Astrocyte of the cerebellum (primary cell): ENCODE measurements around the gene C12orf42.

Experiments used
- DNase-seq: peaks from one replicate; pipeline ENCODE4 v3.0.0-alpha.2; 2011; ENCODE audit warnings: low read depth
- H3K4me3 ChIP-seq: 2 replicates; pipeline ENCODE4 v1.5.1; 2011; ENCODE audit warnings: mild to moderate bottlenecking, low read depth, low read length, moderate library complexity
- in situ Hi-C: cut with HindIII; loops from 2 replicates; pipeline ENCODE4 v1.10.0; 2017; ENCODE audit warnings: low sequenced_read_pairs
- TF ChIP-seq, protein P1 (sequence below): IDR thresholded peaks from 2 replicates; pipeline ENCODE4 v1.5.1; 2012; ENCODE audit warnings: low read length, low read depth, moderate library complexity, mild to moderate bottlenecking; ENCODE audit errors: missing control alignments

The C12orf42 gene

DNA sequence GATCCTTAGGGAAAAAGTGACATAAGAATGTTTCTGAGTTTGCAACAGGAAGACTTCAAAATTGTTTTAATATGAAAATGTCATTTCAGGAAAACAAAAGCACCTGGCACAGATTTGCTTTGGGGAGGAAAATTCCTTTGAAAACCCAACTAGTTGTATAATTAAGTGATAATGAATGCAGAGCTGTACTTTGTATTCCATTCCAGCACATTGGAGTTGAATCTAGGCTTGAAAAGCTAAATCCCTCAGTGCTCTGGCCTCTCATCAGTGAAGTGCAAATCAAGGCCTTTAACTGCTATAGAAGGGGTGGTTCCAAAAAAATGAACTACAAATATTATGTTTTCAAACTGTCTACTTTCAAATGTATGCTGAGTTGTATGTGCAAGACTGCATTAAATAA is 19.6 kb upstream of the C12orf42 start:
- no peak overlapping the region for H3K4me3 ChIP-seq
- TF ChIP-seq, protein P1, sequence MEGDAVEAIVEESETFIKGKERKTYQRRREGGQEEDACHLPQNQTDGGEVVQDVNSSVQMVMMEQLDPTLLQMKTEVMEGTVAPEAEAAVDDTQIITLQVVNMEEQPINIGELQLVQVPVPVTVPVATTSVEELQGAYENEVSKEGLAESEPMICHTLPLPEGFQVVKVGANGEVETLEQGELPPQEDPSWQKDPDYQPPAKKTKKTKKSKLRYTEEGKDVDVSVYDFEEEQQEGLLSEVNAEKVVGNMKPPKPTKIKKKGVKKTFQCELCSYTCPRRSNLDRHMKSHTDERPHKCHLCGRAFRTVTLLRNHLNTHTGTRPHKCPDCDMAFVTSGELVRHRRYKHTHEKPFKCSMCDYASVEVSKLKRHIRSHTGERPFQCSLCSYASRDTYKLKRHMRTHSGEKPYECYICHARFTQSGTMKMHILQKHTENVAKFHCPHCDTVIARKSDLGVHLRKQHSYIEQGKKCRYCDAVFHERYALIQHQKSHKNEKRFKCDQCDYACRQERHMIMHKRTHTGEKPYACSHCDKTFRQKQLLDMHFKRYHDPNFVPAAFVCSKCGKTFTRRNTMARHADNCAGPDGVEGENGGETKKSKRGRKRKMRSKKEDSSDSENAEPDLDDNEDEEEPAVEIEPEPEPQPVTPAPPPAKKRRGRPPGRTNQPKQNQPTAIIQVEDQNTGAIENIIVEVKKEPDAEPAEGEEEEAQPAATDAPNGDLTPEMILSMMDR = no peak
- DNase-seq = no peak
- in situ Hi-C loops = no loop called here

DNA sequence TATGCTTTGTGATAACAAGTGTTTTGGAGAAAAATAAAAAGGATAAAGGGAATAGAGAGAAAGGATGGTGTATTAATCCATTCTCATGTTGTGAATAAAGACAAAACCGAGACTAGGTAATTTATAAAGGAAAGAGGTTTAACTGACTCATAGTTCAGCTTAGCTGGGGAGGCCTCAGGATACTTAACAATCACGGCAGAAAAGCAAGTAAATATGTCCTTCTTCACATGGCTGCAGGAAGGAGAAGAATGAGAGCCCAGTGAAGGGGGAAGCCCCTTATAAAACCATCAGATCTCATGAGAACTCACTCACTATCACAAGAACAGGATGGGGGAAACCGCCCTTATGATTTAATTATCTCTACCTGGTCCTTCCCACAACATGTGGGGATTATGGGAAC is 18.1 kb upstream of the C12orf42 start:
- H3K4me3 ChIP-seq = no peak overlapping the region
- TF ChIP-seq, protein P1 = no peak
- in situ Hi-C loops = no loop called here
- DNase-seq = no peak

DNA sequence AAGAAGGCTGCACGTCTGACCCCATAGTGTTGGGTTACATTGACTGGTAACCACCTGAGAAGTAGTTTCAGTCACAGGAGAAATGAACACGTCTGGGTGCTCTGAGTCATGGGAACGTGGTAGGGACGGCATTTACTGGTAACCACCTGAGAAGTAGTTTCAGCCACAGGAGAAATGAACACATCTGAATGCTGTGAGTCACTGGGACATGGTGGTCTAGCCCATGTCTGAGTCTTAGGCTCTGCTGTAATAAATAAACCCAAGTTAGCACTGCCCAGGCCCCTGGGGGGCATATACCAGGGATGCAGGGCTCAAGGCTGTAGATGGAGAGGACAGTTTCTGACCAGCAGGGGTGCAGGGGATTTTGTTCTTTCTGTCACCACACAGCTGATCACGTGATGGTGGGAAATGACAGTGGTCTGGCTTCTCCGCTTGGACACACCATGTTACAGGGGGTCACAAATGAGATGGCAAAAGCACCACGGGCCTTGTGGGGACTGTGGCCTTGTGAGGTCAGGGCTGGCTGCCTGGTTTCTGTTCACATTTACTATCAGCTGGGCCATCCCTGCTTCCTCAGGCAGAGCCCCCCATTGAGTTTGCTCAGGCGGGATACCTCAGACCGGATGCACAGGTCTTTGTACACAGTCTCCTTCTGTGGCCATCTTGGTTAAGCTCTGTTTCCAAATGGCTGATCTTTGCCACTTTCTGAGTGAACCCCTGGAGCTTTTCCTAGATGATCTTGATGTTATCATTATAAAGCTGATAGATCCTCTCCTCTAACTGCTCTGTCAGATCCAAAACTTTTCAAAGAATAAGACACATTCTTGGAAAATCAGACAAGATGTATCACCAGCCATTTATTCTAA is 9.8 kb upstream of the C12orf42 start:
- no peak overlapping the region for H3K4me3 ChIP-seq
- in situ Hi-C loops = no loop called here
- no peak for DNase-seq
- TF ChIP-seq, protein P1 = no peak

DNA sequence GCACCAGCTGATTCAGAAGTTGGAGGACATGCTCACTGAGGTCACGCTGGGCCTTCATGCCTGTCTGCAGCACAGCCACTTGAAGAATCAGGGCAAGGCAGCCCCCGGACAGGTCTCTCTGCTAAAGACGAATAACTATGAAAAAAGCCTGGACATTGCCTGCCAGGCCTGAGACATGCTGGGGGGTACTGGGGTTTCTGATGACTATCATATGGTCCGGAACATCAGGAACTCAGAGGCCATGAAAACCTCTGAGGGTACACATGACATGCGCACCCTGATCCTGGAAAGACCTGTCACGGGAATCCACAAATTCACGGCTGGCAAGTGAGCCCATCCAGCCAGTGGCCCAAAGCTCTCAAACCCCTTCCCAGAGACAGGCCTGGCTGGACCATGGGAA is 8.8 kb upstream of the C12orf42 start:
- no peak overlapping the region for H3K4me3 ChIP-seq
- in situ Hi-C loops = no loop called here
- no peak for DNase-seq
- TF ChIP-seq, protein P1 = no peak

DNA sequence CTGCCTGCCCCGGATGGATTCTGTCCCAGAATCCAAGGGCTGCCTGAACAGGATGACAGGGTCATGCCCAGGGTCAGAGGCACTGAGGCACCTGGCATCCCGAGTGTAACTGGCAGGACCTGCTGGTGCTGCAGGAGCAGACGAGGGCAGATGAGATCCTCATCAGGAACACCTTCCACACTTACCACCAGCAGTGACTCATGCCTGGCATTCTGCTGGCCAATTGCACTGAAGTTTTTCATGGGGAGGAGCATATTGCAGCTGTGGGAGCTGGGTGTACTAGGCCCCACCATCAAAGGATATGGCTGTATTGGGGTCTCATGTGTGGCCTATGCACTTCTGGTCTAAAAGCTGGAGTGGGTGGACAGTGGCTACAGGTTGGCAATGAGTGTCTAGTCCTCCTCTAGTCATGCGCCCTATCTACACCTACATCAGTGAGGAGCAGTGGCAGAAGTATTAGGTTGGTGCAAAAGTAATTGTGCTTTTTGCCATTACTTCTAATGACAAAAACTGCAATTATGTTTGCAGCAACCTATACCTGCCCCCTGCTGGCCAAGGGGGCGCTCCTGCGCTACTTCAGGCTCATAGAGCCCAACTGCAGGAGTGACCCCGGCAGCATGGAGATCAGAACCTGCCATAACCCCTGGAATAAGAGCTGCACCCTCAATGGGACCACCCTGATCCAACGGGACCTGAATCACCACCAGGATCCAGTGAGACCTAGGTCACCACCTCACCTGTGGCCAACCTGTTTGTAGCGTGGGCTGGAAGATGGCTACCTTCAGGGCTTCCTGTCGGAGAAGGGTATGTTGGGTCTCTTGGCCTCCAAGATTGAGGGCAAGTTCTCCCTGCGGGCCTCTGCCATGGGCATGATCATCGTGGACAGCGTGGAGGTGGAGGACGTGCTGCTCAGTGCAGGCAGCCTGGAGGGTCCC is 8.0 kb upstream of the C12orf42 start:
- no peak overlapping the region for H3K4me3 ChIP-seq
- TF ChIP-seq, protein P1 = no peak
- in situ Hi-C loops = no loop called here
- no peak for DNase-seq

DNA sequence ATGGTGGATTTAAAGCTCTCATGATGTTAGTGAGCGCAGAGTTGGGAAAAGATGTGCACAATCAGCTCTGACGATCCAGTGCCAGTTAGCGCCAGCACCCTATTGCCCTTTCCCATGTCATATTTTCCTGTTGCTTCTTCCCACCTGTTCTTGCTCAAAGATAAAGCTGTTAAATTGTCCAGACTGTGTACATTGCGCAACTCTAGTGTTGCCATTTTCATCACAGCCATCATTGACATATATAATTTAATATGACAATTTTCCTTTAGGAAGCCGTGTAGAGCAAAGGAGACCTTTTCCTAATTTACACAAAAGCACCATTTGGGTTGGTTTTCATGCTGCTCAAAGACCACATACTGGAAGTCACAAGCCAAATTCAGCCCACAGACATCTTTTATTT is 5.7 kb upstream of the C12orf42 start:
- no peak overlapping the region for H3K4me3 ChIP-seq
- no peak for DNase-seq
- in situ Hi-C loops = no loop called here
- TF ChIP-seq, protein P1 = no peak
